GM18498 (cell line): Measurements from ENCODE around the gene FGF12.
"Not testable (repeated sequence)": the region's sequence is repeated elsewhere in the genome, so short reads cannot be mapped to it uniquely, and the experiment has no call there.

Experiments
- ATAC-seq: cut with Tn5 transposase; IDR thresholded peaks from one replicate; pipeline ENCODE4 v1.9.1; 2021; ENCODE audit warnings: mild to moderate bottlenecking, moderate library complexity; ENCODE audit not compliant: unreplicated experiment

FGF12 gene

GRCh38 chr3:192607798-192608197 lies 119.5 kb downstream of the FGF12 start:
- no peak for ATAC-seq

GRCh38 chr3:192597913-192598312 lies 129.4 kb downstream of the FGF12 start:
- no peak for ATAC-seq

GRCh38 chr3:192597506-192597905 lies 129.8 kb downstream of the FGF12 start:
- ATAC-seq = no peak

- ATAC-seq = no peak
Observed at GRCh38 chr3:192578729-192579128, 148.6 kb downstream of the FGF12 start.

- no peak for ATAC-seq
Observed at GRCh38 chr3:192577811-192578210, 149.5 kb downstream of the FGF12 start.

- no peak for ATAC-seq
Observed at GRCh38 chr3:192577271-192577670, 150.1 kb downstream of the FGF12 start.

GRCh38 chr3:192576704-192577103 lies 150.6 kb downstream of the FGF12 start:
- not testable (repeated sequence) for ATAC-seq

- ATAC-seq = no peak
Observed at GRCh38 chr3:192575879-192576506, 151.3 kb downstream of the FGF12 start.

- ATAC-seq = no peak
Observed at GRCh38 chr3:192573240-192573639, 154.1 kb downstream of the FGF12 start.

GRCh38 chr3:192570821-192571791 lies 156.2 kb downstream of the FGF12 start:
- no peak for ATAC-seq

GRCh38 chr3:192570315-192570714 lies 157.0 kb downstream of the FGF12 start:
- ATAC-seq = no peak

- peak; percentile 96 for ATAC-seq
Observed at GRCh38 chr3:192566706-192567290, 160.5 kb downstream of the FGF12 start.

GRCh38 chr3:192564611-192565010 lies 162.7 kb downstream of the FGF12 start:
- ATAC-seq = no peak

- no peak for ATAC-seq
Observed at GRCh38 chr3:192563417-192563816, 163.9 kb downstream of the FGF12 start.

- ATAC-seq = no peak
Observed at GRCh38 chr3:192553707-192554106, 173.6 kb downstream of the FGF12 start.

GRCh38 chr3:192550356-192550755 lies 177.0 kb downstream of the FGF12 start:
- ATAC-seq = no peak

- no peak for ATAC-seq
Observed at GRCh38 chr3:192545333-192545732, 182.0 kb downstream of the FGF12 start.

- no peak for ATAC-seq
Observed at GRCh38 chr3:192543163-192543562, 184.2 kb downstream of the FGF12 start.

GRCh38 chr3:192516820-192517219 lies 210.5 kb downstream of the FGF12 start:
- no peak for ATAC-seq

- ATAC-seq = no peak
Observed at GRCh38 chr3:192515664-192516045, 211.7 kb downstream of the FGF12 start.

GRCh38 chr3:192514754-192515663 lies 212.3 kb downstream of the FGF12 start:
- ATAC-seq = no peak
